GM23248 (cell line): ENCODE results near the gene LIMD2.

ENCODE experiments used
- EZH2 ChIP-seq: fragments of 200-600 bp; sonication (generic); IDR thresholded peaks from 2 replicates; pipeline ENCODE4 v1.6.1; 2018; ENCODE audit warnings: antibody characterized with exemption, mild to moderate bottlenecking; ENCODE audit not compliant: insufficient read depth, poor library complexity, severe bottlenecking
- EZH2phosphoT487 ChIP-seq: fragments of 200-600 bp; sonication (generic); IDR thresholded peaks from 2 replicates; pipeline ENCODE4 v1.6.1; 2018; ENCODE audit warnings: antibody characterized with exemption, moderate library complexity, mild to moderate bottlenecking, low read depth; ENCODE audit not compliant: insufficient read depth

DNA sequence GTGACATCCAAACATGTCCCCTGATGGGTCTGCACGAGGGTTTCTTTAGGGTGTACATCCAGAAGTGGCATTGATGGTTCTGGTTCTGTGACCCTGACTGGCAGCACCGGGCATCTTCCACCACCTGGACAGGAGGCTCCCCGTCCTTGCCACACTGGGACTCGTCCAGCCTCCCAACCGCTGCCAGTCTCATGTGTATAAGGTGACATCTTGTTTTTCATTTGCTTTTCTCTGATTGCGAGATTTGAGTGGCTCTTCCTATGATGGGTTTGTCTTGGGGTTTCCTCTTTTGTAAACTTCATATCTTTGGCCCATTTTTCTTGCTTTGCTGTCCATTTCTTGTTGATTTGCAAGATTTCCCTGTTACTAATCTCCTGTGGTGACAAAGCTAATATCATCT is 9.2 kb upstream of the LIMD2 start:
- TF ChIP-seq EZH2 (no peak), EZH2phosphoT487 (no peak)
